Measurements from ENCODE around the gene HSDL2. TPM values are rescaled to one million over a fixed set of nuclear protein-coding genes. Genes with fewer than 3 reads are reported as not detected.
A peak's percentile ranks its signal among the peaks of the same experiment; 100 is the strongest.

Gene HSDL2
- total and polyA plus RNA-seq, 10 of the 15 experiments (the other 5 are each of a cell fraction or from before 2014, with no cell fraction given): 20.9 to 46.1 (median 27.0) TPM

- Histone ChIP-seq H3K4me2 (ENCODE audit: control insufficient read depth, insufficient read depth) (no peak overlapping the region), H3K9me3 (replicated peaks; ENCODE audit: control insufficient read depth, insufficient read depth, low read length) (no peaks in the 10 kb centered on the region; the same call in 2 of the 3 replicates), H3K27me3 (replicated peaks in 1 of 2; ENCODE audit: control insufficient read depth in 2 of 2, insufficient read depth in 2 of 2, low read length in 1 of 2) (no peaks in the 10 kb centered on the region), H3K4me1 (ENCODE audit: control insufficient read depth, insufficient read depth, low read length) (no peaks in the 10 kb centered on the region), H3K27ac (ENCODE audit: control insufficient read depth, insufficient read depth) (no peak overlapping the region), H3K36me3 (ENCODE audit: control insufficient read depth in 2 of 2, insufficient read depth in 2 of 2, low read length in 1 of 2) (no peaks in the 10 kb centered on the region; a peak in 1 of 4 replicates), H3K4me3 (no peak overlapping the region), H3K9ac (ENCODE audit: control insufficient read depth, insufficient read depth, low read length) (no peak overlapping the region), H2AFZ (ENCODE audit: control insufficient read depth, low read depth, low read length) (no peak overlapping the region), H3K79me2 (ENCODE audit: control insufficient read depth, insufficient read depth, low read length) (no peaks in the 10 kb centered on the region), H4K20me1 (ENCODE audit: control insufficient read depth, insufficient read depth) (no peaks in the 10 kb centered on the region)
- DNase-seq (ENCODE audit: low read depth, low spot score): no peak
- 98% methylated on average over 4 of the region's 4 CpGs for WGBS (ENCODE audit: insufficient coverage, insufficient replicate concordance, low lambda C conversion rate, missing lambda C conversion rate)
- BruUV-seq (replicated peaks): no TSS peak
- TF ChIP-seq HCFC1 (IDR thresholded peaks at IDR 0.05; ENCODE audit: low read length) (no peak), ZNF217 (IDR thresholded peaks at IDR 0.05) (no peak), DPF2 (IDR thresholded peaks at IDR 0.05) (no peak), BMI1 (IDR thresholded peaks at IDR 0.05; ENCODE audit: borderline replicate concordance) (no peak), RAD51 (IDR thresholded peaks at IDR 0.05) (no peak), POU2F2 (IDR thresholded peaks at IDR 0.05; ENCODE audit: borderline replicate concordance, low read depth, low read length) (no peak), ZNF384 (IDR thresholded peaks at IDR 0.05; ENCODE audit: borderline replicate concordance, low read depth, low read length) (no peak), SREBF1 (IDR thresholded peaks at IDR 0.05; ENCODE audit: low read length) (no peak), ZBED1 (IDR thresholded peaks at IDR 0.05; ENCODE audit: borderline replicate concordance) (no peak), STAT3 (IDR thresholded peaks at IDR 0.05; ENCODE audit: low read depth, low read length) (no peak), TCF7 (IDR thresholded peaks at IDR 0.05; ENCODE audit: borderline replicate concordance) (no peak), ASH2L (IDR thresholded peaks at IDR 0.05; ENCODE audit: borderline replicate concordance, low read depth) (no peak), ZBTB33 (IDR thresholded peaks at IDR 0.05) (no peak), ATF3 (IDR thresholded peaks at IDR 0.05; ENCODE audit: borderline replicate concordance, extremely low read depth, low read depth, low read length) (no peak), NFYA (IDR thresholded peaks at IDR 0.05; ENCODE audit: borderline replicate concordance, low read depth, low read length) (no peak), ESRRA (IDR thresholded peaks at IDR 0.05; ENCODE audit: low read length) (no peak), ZSCAN29 (IDR thresholded peaks at IDR 0.05) (no peak), PML (IDR thresholded peaks at IDR 0.05; ENCODE audit: low read length) (no peak)
- TF ChIP-seq, protein P1, sequence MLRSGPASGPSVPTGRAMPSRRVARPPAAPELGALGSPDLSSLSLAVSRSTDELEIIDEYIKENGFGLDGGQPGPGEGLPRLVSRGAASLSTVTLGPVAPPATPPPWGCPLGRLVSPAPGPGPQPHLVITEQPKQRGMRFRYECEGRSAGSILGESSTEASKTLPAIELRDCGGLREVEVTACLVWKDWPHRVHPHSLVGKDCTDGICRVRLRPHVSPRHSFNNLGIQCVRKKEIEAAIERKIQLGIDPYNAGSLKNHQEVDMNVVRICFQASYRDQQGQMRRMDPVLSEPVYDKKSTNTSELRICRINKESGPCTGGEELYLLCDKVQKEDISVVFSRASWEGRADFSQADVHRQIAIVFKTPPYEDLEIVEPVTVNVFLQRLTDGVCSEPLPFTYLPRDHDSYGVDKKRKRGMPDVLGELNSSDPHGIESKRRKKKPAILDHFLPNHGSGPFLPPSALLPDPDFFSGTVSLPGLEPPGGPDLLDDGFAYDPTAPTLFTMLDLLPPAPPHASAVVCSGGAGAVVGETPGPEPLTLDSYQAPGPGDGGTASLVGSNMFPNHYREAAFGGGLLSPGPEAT (IDR thresholded peaks at IDR 0.05; ENCODE audit: low read depth): no peak
- intact Hi-C loops (cut with micrococcal nuclease; ENCODE audit: unreplicated experiment) (no loop called here), in situ Hi-C loops (cut with MboI) (no loop called here)
- ATAC-seq: no peak
- RAD21 ChIA-PET (ENCODE audit: unreplicated experiment): no interaction called here
- POLR2A ChIA-PET: no interaction called here
- CTCF ChIA-PET: no interaction called here
- FAIRE-seq: peak; percentile 27
- SMC1A ChIA-PET (ENCODE audit: uncharacterized antibody, unreplicated experiment): no interaction called here
These were observed 85.4 kb downstream of the HSDL2 start for GRCh38 chr9:112465352-112465751.
